ENCODE measurements around the gene SS18.
A peak's percentile ranks its signal among the peaks of the same experiment; 100 is the strongest.

GRCh38 chr18:26051843-26052242, 38.6 kb downstream of the SS18 start:
- TF ChIP-seq CTCF (conservative IDR thresholded peaks at IDR 0.05; ENCODE audit: low read length) = peak; percentile 49
- TF ChIP-seq EZH2phosphoT487 (IDR thresholded peaks at IDR 0.05; ENCODE audit: borderline replicate concordance) = no peak

Measured in Loucy (cell line).